NOMO-1 treated with dmso at 0.1 percent for 144 hours (cell line): Measurements from ENCODE around the gene ARID5B.

ENCODE experiments used
- DNase-seq: peaks from one replicate; lab custom pipeline; 2025; ENCODE audit not compliant: unreplicated experiment; lab: John Stamatoyannopoulos, UW

ARID5B gene

DNA sequence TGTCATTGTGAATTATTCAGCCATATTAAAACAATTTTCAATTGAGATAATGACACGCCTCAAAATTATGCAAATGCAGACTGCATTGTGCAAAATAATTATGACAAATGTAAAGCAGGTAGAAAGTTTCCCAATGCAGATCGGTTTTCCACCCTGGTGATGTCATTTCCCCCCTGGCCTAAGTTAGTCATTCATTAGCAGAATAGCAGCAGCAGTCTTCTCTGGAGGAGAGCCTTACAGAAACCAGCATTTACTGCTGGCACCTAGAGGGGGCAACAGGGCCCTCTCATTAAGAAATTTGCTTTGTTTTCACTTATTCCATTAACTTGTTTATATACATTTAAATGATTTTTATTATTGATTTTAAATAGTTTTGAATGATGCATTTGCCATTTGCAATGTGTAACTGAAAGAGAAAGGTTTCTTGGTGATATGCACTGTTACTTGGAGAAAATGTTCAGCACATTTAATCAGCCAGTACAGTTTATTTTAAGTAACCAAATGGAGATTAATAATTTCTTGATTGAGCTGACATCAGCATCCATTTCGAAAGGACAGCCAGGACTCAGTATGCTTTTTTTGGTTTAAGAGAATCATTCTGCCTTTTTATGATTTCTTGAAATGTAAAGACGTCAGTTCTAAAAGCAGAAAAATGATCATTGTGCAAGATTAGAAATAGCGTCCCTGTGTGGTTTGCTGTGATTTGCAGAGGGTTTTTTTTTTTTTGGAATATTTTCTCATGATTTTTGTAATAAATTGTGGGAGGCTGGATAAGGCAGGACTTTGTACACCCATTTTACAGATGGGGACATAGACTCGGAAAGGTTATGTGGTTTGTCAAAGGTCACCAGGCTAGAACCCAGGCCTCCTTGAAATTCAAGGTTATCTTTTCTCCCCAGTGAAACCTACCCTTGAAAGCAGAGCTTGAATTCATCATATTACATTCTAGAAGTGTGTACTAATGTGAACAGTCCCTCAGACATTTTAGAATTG, 3.5 kb downstream of the ARID5B start:
- DNase-seq = peak; percentile 39

DNA sequence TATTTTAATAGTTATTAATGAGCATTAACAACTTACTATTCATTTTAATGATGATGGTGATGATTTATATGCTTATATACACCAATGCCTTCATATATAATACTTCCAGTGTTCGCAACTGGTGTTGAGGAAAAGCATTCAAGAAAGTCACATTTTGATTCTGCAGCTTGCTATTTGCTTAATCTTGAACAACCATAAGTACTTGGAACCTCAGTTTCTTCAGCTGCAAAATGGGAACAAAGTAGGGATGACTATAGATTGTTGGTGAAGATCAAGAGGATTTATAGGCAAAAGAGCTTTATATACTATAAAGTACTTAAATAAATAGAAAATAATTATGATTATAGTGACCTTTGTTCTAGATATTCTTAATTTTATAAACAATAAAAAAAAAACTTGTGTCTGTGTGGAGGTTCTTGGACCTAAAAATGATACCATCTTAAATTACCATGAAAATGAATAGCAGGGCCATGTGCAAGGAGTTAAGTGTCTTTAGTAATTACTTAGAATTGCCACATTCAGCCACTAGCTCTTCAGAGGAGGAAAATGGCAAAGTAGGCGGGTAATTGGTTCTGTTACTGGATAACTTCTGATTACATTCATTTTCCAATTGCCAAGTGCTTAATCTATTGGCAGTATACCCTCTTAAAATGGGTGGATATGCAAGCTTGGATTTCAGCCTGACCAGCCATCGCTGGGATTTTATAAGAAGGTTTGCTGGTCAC, 4.5 kb downstream of the ARID5B start:
- DNase-seq = no peak

DNA sequence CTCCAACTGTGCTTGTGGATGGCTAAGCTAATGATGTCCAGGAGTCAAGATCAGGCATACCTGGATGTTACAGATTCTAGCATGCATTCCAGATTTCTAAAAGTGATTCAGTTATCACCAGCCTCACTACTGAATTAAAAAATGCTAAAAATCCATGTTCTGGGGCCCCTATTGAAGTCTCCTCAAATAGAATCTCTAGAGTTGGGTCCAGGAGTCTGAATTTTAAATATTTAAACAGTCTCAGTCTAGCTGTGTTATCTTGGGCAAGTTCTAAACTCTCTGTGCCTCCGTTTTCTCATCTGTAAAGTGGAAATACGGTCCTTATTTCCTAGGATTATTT, 5.0 kb downstream of the ARID5B start:
- DNase-seq = no peak

DNA sequence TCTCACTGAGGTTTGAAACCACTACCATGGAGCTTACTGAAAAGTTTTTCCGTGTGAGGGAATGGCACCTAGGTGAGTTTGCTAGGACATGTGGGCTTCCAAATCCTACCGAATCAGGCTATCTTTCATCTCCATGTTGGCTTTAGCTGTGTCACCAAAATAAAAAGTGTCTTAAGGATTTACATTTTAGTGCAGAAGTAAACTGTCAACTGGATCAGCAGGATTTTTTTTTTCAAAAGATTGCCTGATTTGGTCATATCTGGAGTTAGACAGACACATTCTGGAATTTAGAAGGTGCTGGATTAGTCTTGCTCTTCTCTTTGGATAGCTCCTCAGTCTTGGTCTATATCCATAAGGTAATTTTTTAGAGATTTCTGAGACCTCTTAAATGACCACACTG, 5.5 kb downstream of the ARID5B start:
- no peak for DNase-seq

DNA sequence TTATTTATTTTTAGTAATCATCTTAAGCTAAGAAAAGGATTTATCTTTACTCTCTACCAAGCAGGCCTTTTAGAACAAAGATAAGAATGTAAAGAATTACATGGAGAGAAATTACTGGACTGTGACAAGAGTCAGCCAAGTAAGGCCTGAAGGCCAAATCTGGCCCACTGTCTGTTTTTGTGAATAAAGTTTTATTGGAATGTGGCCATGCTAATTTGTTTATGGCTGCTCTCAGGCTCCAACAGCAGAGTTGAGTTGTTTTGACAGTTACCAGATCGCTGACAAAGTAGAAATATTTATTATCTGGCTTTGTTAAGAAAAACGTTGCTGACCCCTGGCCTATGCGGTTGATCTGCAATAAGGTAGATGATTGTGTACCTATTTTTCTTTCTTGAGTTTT, 6.1 kb downstream of the ARID5B start:
- no peak for DNase-seq

DNA sequence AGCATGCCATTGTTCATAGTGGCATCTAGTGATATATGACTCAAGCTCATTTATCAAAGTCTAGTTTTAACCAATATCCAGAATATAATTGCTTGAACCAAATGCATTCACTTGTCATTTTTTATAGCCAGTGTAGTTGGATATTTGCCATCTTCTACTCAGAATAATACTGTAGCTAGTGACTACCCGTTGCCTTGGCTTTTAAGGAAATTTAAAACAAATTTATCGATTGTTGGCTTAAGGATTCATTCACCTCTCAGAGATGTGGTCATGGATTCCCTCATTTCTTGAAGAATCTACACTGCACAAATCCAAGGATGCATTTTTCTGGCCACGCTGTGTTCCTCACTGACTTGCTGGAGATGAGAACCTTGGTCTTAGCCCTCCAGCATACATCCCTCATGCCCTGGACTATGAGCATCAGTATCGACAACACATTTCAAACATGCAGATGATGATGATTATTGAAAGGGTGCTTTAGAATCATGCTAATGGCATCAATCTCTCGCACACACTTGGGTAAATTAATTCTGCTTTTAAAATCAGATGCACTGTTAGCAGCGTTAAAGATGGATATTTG, 8.8 kb downstream of the ARID5B start:
- DNase-seq = no peak

DNA sequence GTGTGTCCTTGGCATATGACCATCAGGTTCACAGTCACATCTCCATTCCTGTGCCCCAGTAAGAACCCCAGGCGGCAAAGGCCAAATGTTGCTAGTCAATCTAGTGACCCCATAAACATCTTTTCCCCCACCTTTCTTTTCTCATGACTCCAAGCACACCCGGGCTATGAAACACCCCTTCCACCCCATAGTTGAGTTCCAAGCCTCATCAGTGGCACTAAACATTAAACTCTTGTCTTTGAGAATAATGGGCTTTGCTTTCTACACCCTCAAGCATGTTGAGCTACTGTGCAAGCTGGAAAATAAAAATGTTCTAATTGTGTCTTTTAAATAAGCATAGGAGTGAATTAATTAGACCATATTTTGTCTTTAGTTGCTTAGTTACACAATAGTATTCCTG, 9.4 kb downstream of the ARID5B start:
- no peak for DNase-seq

DNA sequence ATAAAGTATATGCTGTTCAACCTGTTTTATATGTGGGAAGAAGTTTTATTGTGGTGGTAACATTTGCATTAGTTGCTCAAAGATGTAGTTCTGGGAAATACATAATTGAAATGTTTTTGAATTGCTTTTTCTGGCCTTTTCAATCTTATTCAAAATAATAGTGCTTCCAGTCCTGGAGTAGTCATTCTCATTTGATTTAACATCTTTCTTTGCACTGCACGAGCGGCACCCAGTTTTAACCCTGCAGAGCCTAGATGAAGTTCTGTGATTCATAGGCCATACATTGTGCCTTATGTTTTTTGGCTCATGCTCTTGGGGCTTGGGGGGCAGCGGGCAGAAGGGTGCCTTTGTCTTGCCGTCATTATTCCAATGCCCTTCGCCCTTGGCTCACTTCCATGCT, 9.9 kb downstream of the ARID5B start:
- DNase-seq = no peak

DNA sequence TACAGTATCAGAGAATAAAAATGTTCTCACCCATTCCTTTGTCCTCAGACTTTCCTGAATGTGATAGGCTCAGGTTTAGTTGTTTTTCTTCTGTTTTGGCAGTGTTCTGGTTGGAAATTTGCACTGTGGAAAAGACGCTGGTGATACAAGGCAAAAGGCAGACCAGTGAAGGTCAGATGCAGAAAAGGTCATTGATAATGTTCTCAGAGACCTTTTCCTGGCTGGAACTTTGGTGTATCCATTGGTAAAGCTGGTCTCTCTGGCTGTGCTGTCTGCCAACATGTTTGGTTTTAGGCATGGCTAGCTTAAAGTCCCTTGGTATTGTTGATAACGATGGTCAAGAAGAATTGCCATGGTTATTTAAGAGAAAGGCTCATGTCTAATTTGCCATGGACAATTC, 11.5 kb downstream of the ARID5B start:
- DNase-seq = no peak

DNA sequence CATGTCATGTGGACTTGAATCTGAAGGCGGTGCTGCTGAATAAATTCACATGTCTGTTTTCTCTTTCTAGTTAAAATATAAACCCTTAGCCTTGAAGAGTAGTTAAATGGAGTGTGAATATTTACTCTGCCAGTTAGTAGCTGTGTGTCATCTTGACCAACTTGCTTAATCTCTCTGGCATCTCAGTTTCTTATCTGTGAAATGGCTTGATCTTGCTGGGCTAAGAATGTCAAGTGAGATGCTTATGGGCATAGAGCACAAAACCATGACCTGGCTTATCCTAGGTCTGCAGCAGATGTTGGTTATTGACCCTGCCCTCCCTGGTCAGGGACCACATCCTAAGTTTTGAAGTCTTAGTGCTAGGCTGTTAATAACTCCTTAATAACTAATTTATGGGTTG, 16.6 kb downstream of the ARID5B start:
- no peak for DNase-seq

DNA sequence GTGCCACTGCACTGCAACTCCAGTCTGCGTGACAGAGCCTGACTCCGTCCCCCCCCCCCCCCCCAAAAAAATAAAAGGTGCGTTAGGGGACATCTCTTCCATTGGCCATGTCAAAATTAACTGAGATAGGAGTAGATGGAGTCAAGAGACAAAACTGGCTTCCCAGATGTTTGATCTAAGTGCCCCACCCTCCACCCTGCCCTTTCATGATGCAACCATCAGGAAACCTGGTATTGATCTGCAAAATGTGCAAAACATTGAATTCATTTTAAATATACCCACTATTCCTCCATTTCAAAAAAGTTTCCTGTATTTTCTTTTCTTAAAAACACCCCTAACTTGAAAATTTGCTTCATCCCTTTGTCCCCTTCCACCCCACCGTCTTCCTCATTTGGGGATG, 17.5 kb downstream of the ARID5B start:
- no peak for DNase-seq

DNA sequence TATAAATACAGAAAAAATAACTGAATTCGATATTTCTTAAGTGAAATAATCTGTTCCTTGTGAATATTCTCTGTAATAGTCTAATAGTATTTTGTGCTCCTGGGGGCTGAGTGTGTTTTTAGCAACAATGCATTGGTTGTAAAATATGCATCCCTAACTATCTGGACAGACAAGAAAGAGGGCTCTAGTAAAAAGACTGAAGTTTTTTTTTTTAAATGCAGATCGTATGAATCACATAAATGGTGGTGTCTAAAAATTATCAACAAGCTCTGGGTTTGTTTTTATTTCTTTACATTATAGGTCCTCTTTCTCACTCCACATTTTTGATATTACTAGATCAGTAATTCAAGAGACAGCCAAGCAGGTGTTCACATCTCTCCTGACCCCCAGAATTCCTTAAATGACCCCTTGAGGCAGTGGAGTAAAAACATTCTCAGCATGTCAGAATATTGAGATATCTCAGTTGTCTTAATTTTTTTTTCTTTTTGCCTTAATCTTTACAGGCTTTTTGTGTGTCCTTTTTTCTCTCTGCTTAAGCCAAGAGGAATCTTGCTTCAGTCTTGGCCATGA, 18.2 kb downstream of the ARID5B start:
- DNase-seq = no peak

DNA sequence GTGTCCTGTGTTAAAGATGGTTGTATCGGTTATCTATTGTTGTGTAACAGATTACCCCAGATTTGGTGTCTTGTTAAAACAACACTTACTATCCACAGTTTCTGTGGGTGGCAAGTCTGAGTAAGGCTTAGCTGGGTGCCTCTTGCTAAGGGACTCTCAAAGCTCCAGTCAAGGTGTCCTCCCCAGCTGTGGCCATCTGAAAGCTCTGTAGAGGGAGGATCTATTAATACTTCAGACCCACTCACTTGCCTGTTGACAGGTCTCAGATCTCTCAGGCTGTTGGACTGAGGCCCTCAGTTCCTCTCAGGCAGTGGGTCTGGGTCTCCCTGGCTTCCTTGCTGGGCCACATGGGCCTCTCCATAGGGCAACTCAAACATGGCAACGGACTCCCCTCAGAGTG, 19.6 kb downstream of the ARID5B start:
- no peak for DNase-seq

DNA sequence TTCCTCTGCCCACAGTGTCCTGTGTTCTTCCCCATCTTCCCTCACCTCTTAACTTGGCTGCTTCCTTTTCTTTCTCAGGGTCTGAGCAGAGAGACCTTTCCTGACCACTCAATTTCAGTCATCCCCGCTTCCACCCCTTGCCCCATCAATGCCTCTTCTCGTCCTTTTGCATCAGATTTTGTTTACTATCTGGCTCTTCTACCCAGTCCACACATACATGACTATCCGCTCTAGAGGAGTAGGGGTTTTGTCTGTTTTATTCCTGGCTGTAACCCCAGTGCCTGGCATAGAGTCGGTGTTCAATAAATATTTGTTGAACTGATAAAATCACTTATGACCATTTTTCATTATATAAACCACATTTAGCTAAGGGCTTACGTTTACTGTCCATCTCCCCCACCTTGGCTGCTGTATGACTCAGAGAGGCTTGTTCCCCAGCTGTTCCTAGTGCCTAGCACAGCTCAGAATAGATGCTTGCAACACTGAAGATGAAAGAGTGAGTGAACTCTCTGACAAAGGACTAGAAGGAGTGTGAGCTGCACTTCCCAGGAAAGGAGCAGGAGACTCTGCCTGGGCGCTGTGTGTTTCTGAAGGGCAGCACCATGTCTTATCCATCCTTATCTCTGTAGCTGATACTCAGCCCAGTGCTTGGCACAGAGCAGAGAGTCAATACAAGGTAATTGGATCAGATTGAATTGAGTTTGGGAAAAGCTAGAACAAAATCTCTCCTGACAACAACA, 21.9 kb downstream of the ARID5B start:
- DNase-seq = no peak

DNA sequence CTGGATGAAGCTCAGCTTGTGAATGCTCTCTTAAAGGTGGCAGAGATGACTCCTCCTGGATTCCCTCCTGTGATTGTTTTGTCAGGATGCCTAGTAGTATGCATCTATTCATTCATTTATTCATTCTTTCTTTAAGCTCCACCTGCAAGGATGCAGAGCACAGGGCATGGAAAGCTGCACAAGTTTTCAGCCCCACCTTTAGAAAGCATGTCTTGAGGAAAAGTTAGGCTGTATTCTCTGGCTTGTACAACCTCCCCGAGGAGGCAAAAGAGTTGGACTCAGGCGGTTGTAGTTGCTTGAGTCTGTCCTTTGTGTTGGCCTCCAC, 22.4 kb downstream of the ARID5B start:
- no peak for DNase-seq

DNA sequence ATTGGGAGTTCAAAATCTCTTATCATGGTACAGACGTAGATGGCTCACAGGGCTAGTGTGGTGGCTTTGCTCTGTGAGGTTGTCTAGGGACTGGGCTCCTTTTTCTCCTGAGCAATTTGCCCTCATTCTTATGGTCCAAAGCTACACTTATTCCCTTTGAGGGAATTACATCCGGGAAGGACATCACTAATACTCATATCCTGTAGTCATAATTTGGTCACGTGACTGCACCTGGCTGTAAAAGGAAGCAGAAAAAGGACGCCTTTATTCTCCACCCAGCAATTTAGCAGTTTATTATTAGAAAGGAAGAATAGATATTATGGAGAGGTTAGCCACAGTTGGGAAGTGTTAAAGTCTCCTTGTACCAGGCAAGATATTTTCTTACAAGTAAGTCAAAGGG, 28.1 kb downstream of the ARID5B start:
- DNase-seq = no peak

DNA sequence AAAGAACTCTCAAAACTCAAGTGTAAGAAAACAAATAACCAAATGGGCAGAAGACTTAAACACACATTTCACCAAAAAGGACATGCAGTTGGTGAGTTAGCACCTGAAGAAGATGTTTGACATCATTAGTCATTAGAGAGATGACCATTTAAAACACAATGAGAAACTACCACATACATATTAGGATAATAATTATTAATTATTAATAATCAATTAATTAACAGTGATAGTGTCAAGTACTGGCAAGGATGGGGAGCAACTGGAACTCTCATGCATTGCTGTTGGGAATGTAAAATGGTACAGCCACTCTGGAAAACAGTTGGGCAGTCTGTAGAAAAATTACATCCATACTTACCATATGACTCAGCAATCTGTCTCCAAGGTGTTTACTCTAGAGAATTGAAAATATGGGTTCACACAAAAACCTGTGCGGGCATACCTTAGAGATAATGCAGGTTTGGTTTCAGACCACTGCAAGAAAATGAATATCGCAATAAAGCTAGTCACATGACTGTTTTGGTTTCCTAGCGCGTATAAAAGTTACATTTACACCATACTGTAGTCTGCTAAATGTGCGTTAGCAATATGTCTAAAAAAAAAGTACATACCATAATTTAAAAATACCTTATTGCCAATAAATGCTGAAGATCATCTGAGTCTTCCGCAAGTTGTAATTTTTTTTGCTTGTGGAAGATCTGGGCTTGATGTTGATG, 30.3 kb downstream of the ARID5B start:
- DNase-seq = no peak

DNA sequence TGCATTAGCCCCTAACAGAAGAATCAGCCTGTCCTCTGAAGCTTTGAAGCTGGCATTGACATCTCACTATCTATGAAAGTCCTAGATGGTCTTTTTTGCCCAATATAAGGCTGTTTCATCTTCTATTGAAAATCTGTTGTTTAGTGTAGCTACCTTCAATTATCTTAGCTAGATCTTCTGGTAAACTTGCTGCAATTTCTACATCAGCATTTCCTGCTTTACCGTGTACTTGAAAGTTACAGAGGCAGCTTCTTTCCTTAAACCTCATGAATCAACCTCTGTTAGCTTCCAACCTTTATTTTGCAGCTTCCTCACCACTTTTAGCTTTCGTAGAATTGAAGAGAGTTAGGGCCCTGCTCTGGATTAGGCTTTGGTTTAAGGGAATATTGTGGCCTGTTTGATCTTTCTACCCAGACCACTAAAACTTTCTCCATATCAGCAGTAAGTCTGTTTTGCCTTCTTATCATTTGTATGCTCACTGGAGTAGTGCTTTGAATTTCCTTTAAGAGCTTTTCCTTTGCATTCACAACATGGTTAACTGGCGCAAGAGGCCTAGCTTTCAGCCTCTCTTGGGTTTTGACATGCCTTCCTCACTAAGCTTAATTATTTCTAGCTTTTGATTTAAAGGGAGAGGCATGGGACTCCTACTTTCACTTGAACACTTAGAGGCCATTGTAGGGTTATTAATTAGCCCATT, 32.5 kb downstream of the ARID5B start:
- no peak for DNase-seq

DNA sequence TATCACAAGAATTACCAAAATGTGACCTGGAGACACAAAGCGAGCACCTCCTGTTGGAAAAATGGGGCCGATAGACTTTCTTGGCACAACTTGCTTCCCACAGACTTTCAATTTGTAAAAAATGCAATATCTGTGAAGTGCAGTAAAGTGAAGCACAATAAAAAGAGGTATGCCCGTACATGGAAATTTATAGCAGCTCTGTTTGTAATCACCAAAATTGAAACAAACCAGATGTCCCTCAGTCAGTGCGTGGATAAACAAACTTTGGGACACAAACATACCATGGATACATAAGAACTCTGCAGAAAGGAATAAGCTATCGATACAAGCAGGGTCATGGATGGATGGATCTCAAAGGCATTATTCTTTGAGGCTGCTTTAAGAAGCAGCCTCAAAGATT, 33.6 kb downstream of the ARID5B start:
- DNase-seq = no peak

DNA sequence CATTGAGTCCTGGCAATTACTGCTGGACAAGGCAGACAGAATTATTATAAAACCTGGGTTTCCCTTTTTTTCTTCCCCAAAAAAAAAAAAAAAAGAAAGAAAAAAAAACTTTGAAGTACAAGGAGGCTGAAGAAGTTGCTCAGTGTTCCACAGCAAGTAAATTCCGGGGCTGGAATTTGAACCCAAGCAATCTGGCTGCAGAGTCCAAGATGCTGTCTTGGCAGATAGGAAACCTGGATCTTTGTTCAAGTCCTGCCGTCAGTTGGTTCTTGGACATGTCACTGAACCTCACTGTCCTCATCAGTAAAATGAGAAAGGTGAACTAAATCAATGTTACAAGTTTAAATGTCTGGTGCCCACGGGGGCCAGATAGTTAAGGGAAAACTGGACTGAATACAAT, 35.3 kb downstream of the ARID5B start:
- no peak for DNase-seq
